Keratinocyte (primary cell): ENCODE measurements around the gene NMS. TPM values are rescaled to one million over a fixed set of nuclear protein-coding genes. Genes with fewer than 3 reads are reported as not detected.

Experiments used
- DNase-seq: peaks from one replicate; pipeline ENCODE4 v3.0.0-alpha.2; 2011; ENCODE audit warnings: low read depth, missing footprints, low spot score
- FAIRE-seq: peaks from 2 replicates; lab custom pipeline; 2011; peaks lifted over from hg19 to GRCh38; lab: Jason Lieb, UNC
- H2AFZ ChIP-seq: 2 replicates; pipeline ENCODE4 v1.6.0; 2012; ENCODE audit warnings: low read length, control low read depth, inconsistent platforms; ENCODE audit not compliant: control insufficient read depth
- H3K27ac ChIP-seq: 2 replicates; pipeline ENCODE4 v1.5.1; 2011; ENCODE audit warnings: low read length; ENCODE audit not compliant: control insufficient read depth, insufficient read depth
- H3K27me3 ChIP-seq: 3 replicates; pipeline ENCODE4 v1.6.0; 2011; ENCODE audit warnings: low read length; ENCODE audit not compliant: control insufficient read depth, insufficient read depth; ENCODE audit errors: extremely low read depth
- H3K36me3 ChIP-seq, 2 experiments: 2 replicates in 1 of 2; 3 replicates in 1 of 2; pipeline ENCODE4 v1.5.1; 2011; ENCODE audit warnings: low read length in 2 of 2, mild to moderate bottlenecking in 1 of 2; ENCODE audit not compliant: control insufficient read depth in 2 of 2, insufficient read depth in 2 of 2; ENCODE audit errors: extremely low read depth in 1 of 2
- H3K4me1 ChIP-seq: 3 replicates; pipeline ENCODE4 v1.5.1; 2011; ENCODE audit warnings: low read length; ENCODE audit not compliant: control insufficient read depth, insufficient read depth; ENCODE audit errors: extremely low read depth
- H3K4me2 ChIP-seq: 3 replicates; pipeline ENCODE4 v1.6.0; 2011; ENCODE audit warnings: low read depth, low read length; ENCODE audit not compliant: control insufficient read depth, insufficient read depth; ENCODE audit errors: extremely low read depth
- H3K4me3 ChIP-seq, 3 experiments: fragments of 200-600 bp in 1 of 3; sonication (generic) in 1 of 3; 2 replicates in 2 of 3; 3 replicates in 1 of 3; pipeline ENCODE4 v1.5.1; 2011 to 2016; ENCODE audit warnings: low read length in 3 of 3, mild to moderate bottlenecking in 3 of 3, control low read depth in 2 of 3, inconsistent platforms in 1 of 3, low read depth in 1 of 3, mixed read lengths in 1 of 3, mixed run types in 1 of 3, moderate library complexity in 1 of 3; ENCODE audit not compliant: control insufficient read depth in 2 of 3, insufficient read depth in 2 of 3; ENCODE audit errors: extremely low read depth in 1 of 3
- H3K79me2 ChIP-seq: 2 replicates; pipeline ENCODE4 v1.6.0; 2012; ENCODE audit warnings: low read length; ENCODE audit not compliant: control insufficient read depth, insufficient read depth
- H3K9ac ChIP-seq: 3 replicates; pipeline ENCODE4 v1.6.0; 2011; ENCODE audit warnings: low read length; ENCODE audit not compliant: control insufficient read depth, insufficient read depth; ENCODE audit errors: extremely low read depth
- H3K9me1 ChIP-seq: 3 replicates; pipeline ENCODE4 v1.6.0; 2011; ENCODE audit warnings: low read length; ENCODE audit not compliant: control insufficient read depth, insufficient read depth; ENCODE audit errors: extremely low read depth
- H3K9me3 ChIP-seq: 2 replicates; pipeline ENCODE4 v1.5.1; 2012; ENCODE audit warnings: low read depth, low read length; ENCODE audit not compliant: control insufficient read depth
- H4K20me1 ChIP-seq: 3 replicates; pipeline ENCODE4 v1.6.0; 2011; ENCODE audit warnings: low read length; ENCODE audit not compliant: control insufficient read depth, insufficient read depth; ENCODE audit errors: extremely low read depth
- CTCF ChIP-seq, 3 experiments: IDR thresholded peaks in 1 of 3; conservative IDR thresholded peaks in 1 of 3; optimal IDR thresholded peaks in 1 of 3; 2 replicates in 2 of 3; 3 replicates in 1 of 3; pipeline versions ENCODE3 to v1.5.1; 2011; ENCODE audit warnings: low read length in 3 of 3, mild to moderate bottlenecking in 3 of 3, moderate library complexity in 2 of 3, control low read depth in 1 of 3, inconsistent platforms in 1 of 3; ENCODE audit not compliant: insufficient read depth in 2 of 3; ENCODE audit errors: extremely low read depth in 1 of 3
- EZH2 ChIP-seq: IDR thresholded peaks from one replicate; pipeline ENCODE4 v1.6.1; 2012; ENCODE audit warnings: inconsistent platforms, mild to moderate bottlenecking, low read length, moderate library complexity
- dilution Hi-C: fragments of 300-500 bp; cut with MboI; formaldehyde crosslinking; loops from one replicate; pipeline ENCODE4 v1.7.0; 2020; ENCODE audit warnings: low sequenced_read_pairs; ENCODE audit not compliant: extremely low pct_ligation_motif_present
- polyA plus RNA-seq, 5 experiments: library from polyadenylated mRNA; depleted of rRNA in 3 of 5; stranded (reverse) in 3 of 5; stranded (forward) in 1 of 5; unstranded in 1 of 5; fragments of >200 nt; gene quantifications; 1 replicate in 1 of 5; 2 replicates in 3 of 5; 3 replicates in 1 of 5; pipeline versions ENCODE4 v1.2.1 to v1.2.3, GENCODE V29; 2011 to 2012; ENCODE audit warnings: missing spikeins in 2 of 5, low read depth in 1 of 5, low replicate concordance in 1 of 5

Gene NMS
- polyA plus RNA-seq, 1 donor (not counting 4 experiments of a cell fraction or from before 2014, with no cell fraction given): not detected

GRCh38 chr2:100513650-100514049 lies 43.4 kb downstream of the NMS start:
- dilution Hi-C loops: no loop called here
- no peaks in the 10 kb centered on the region for H3K79me2 ChIP-seq
- TF ChIP-seq CTCF (optimal IDR thresholded peaks at IDR 0.05 in 1 of 3, IDR thresholded peaks at IDR 0.05 in 1 of 3, conservative IDR thresholded peaks at IDR 0.05 in 1 of 3; ENCODE audit: extremely low read depth in 1 of 3, insufficient read depth in 2 of 3, low read length in 3 of 3) (no peak), EZH2 (no peak)
- no peak overlapping the region for H3K4me2 ChIP-seq
- no peak overlapping the region for H3K9ac ChIP-seq
- no peaks in the 10 kb centered on the region for H3K9me3 ChIP-seq
- H3K4me3 ChIP-seq: no peak overlapping the region
- DNase-seq (no peak), FAIRE-seq (no peak)
- no peaks in the 10 kb centered on the region for H3K9me1 ChIP-seq
- H3K27ac ChIP-seq: no peak overlapping the region
- no peaks in the 10 kb centered on the region for H4K20me1 ChIP-seq
- H2AFZ ChIP-seq: no peak overlapping the region
- H3K36me3 ChIP-seq: no peaks in the 10 kb centered on the region
- H3K4me1 ChIP-seq: no peaks in the 10 kb centered on the region
- H3K27me3 ChIP-seq: no peaks in the 10 kb centered on the region

GRCh38 chr2:100517556-100517955 lies 47.3 kb downstream of the NMS start:
- FAIRE-seq (no peak), DNase-seq (no peak)
- Histone ChIP-seq H4K20me1 (no peaks in the 10 kb centered on the region), H3K27ac (no peak overlapping the region), H3K79me2 (no peaks in the 10 kb centered on the region), H3K4me2 (no peak overlapping the region), H3K36me3 (no peaks in the 10 kb centered on the region), H3K4me1 (no peaks in the 10 kb centered on the region), H2AFZ (no peak overlapping the region), H3K9me1 (no peaks in the 10 kb centered on the region), H3K9ac (no peak overlapping the region), H3K4me3 (no peak overlapping the region), H3K27me3 (no peaks in the 10 kb centered on the region), H3K9me3 (no peaks in the 10 kb centered on the region)
- no peak for TF ChIP-seq EZH2
- TF ChIP-seq CTCF (optimal IDR thresholded peaks at IDR 0.05 in 1 of 3, IDR thresholded peaks at IDR 0.05 in 1 of 3, conservative IDR thresholded peaks at IDR 0.05 in 1 of 3; ENCODE audit: extremely low read depth in 1 of 3, insufficient read depth in 2 of 3, low read length in 3 of 3): no peak
- dilution Hi-C loops: no loop called here
